ENCODE measurements around the gene CA11.
"Not testable (repeated sequence)": the region's sequence is repeated elsewhere in the genome, so short reads cannot be mapped to it uniquely, and the experiment has no call there.

CA11 gene

GRCh38 chr19:48685583-48685982 is 39.6 kb upstream of the CA11 start:
- Histone ChIP-seq H3K27ac (no peak overlapping the region), H3K4me1 (ENCODE audit: control insufficient read depth in 1 of 2, insufficient read depth in 1 of 2, low read depth in 1 of 2, low read length in 1 of 2) (no peaks in the 10 kb centered on the region), H3K36me3 (no peaks in the 10 kb centered on the region), H3K4me3 (ENCODE audit: low read depth in 1 of 2, low read length in 1 of 2) (no peak overlapping the region), H3K27me3 (no peaks in the 10 kb centered on the region), H3K9me3 (no peaks in the 10 kb centered on the region)
- TF ChIP-seq CTCF (IDR thresholded peaks at IDR 0.05): no peak

GRCh38 chr19:48683349-48683748 is 37.4 kb upstream of the CA11 start:
- H3K9me3 ChIP-seq: no peaks in the 10 kb centered on the region
- no peaks in the 10 kb centered on the region for H3K36me3 ChIP-seq
- no peak overlapping the region for H3K27ac ChIP-seq
- no peak for TF ChIP-seq CTCF (IDR thresholded peaks at IDR 0.05)
- no peaks in the 10 kb centered on the region for H3K4me1 ChIP-seq (ENCODE audit: control insufficient read depth in 1 of 2, insufficient read depth in 1 of 2, low read depth in 1 of 2, low read length in 1 of 2)
- H3K27me3 ChIP-seq: no peaks in the 10 kb centered on the region
- H3K4me3 ChIP-seq (ENCODE audit: low read depth in 1 of 2, low read length in 1 of 2): no peak overlapping the region

GRCh38 chr19:48681127-48681470 is 35.1 kb upstream of the CA11 start:
- no peak overlapping the region for H3K27ac ChIP-seq
- no peak for TF ChIP-seq CTCF (IDR thresholded peaks at IDR 0.05)
- no peaks in the 10 kb centered on the region for H3K4me1 ChIP-seq (ENCODE audit: control insufficient read depth in 1 of 2, insufficient read depth in 1 of 2, low read depth in 1 of 2, low read length in 1 of 2)
- H3K36me3 ChIP-seq: no peaks in the 10 kb centered on the region
- no peak overlapping the region for H3K4me3 ChIP-seq (ENCODE audit: low read depth in 1 of 2, low read length in 1 of 2)
- H3K9me3 ChIP-seq: no peaks in the 10 kb centered on the region
- no peaks in the 10 kb centered on the region for H3K27me3 ChIP-seq

- Histone ChIP-seq H3K27me3 (no peaks in the 10 kb centered on the region), H3K36me3 (no peaks in the 10 kb centered on the region), H3K4me3 (ENCODE audit: low read depth in 1 of 2, low read length in 1 of 2) (no peak overlapping the region), H3K4me1 (ENCODE audit: control insufficient read depth in 1 of 2, insufficient read depth in 1 of 2, low read depth in 1 of 2, low read length in 1 of 2) (no peaks in the 10 kb centered on the region), H3K27ac (no peak overlapping the region), H3K9me3 (no peaks in the 10 kb centered on the region)
- TF ChIP-seq CTCF (IDR thresholded peaks at IDR 0.05): no peak
These were observed 34.6 kb upstream of the CA11 start for GRCh38 chr19:48680436-48681126.

- H3K27ac ChIP-seq; H3K4me3 ChIP-seq (ENCODE audit: low read depth in 1 of 2, low read length in 1 of 2); H3K27me3 ChIP-seq; H3K4me1 ChIP-seq (ENCODE audit: control insufficient read depth in 1 of 2, insufficient read depth in 1 of 2, low read depth in 1 of 2, low read length in 1 of 2); H3K9me3 ChIP-seq; H3K36me3 ChIP-seq: not testable (repeated sequence)
These were observed 34.0 kb upstream of the CA11 start for GRCh38 chr19:48680006-48680405.

GRCh38 chr19:48678201-48678600 is 32.2 kb upstream of the CA11 start:
- Histone ChIP-seq H3K36me3 (no peaks in the 10 kb centered on the region), H3K27ac (no peak overlapping the region), H3K4me3 (ENCODE audit: low read depth in 1 of 2, low read length in 1 of 2) (no peak overlapping the region), H3K4me1 (ENCODE audit: control insufficient read depth in 1 of 2, insufficient read depth in 1 of 2, low read depth in 1 of 2, low read length in 1 of 2) (no peaks in the 10 kb centered on the region), H3K9me3 (no peaks in the 10 kb centered on the region), H3K27me3 (no peaks in the 10 kb centered on the region)
- no peak for TF ChIP-seq CTCF (IDR thresholded peaks at IDR 0.05)
